ENCODE measurements around the gene HECTD4.

The HECTD4 gene

DNA sequence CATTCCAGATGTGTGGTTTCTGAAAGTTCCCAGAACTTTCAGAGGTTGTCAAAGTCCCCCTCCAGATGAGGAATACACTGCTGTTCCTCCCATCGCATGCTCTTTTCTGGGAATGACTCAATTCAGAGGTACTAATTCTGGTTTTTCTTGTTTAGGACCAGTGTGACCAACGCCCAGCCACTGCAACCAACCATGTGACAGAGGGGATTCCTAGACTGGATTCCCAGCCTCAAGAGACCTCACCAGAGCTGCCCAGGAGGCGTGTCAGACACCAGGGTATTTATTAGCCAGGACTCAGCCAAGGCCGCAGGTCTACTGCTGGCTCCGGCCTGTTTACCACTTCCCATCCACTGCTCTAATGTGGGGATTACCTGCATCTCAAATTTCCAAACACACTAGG, 232.6 kb downstream of the HECTD4 start:
- no peak for DNase-seq

- no peak for DNase-seq
Observed at GRCh38 chr12:112148031-112148513, 234.2 kb downstream of the HECTD4 start.

DNA sequence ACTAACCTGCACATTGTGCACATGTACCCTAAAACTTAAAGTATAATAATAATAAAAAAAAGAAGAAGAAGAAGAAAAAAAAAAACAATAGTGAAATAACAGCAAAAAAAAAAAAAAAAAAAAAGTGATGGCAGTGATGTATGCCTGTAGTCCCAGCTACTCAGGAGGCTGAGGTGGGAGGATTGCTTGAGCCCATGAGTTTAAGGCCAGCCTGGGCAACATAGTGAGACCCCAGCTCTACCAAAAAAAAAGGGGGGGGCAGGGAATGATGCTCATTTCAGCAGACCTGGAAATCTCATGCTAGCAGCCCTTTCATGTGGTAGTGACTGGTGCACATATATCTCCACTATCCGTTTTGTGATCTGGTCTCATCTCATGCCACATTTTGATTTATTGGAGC, 236.1 kb downstream of the HECTD4 start:
- DNase-seq, result no peak

- DNase-seq, result no peak
Observed at GRCh38 chr12:112140728-112141127, 241.5 kb downstream of the HECTD4 start.

DNA sequence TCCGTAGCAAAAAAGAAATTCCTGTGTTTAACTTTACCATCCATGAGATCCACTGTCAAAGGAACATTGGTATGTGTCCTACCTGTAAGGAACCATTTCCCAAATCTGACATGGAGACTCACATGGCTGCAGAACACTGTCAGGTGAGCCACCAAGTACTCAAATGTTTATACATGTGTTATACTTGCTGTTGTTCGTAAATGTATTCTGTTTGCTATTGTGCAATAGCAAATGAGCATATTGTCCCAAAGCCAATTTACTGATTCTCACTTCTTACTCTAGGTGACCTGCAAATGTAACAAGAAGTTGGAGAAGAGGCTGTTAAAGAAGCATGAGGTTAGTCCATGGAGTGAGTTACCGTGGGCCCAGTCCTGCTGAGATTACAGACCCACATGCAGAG, 247.5 kb downstream of the HECTD4 start:
- DNase-seq, result no peak

GRCh38 chr12:112133418-112133817, 248.8 kb downstream of the HECTD4 start:
- DNase-seq, result no peak

- no peak for DNase-seq
Observed at GRCh38 chr12:112131686-112132085, 250.5 kb downstream of the HECTD4 start.

- DNase-seq, result no peak
Observed at GRCh38 chr12:112130441-112130998, 251.7 kb downstream of the HECTD4 start.

- DNase-seq, result no peak
Observed at GRCh38 chr12:112126911-112127310, 255.3 kb downstream of the HECTD4 start.

DNA sequence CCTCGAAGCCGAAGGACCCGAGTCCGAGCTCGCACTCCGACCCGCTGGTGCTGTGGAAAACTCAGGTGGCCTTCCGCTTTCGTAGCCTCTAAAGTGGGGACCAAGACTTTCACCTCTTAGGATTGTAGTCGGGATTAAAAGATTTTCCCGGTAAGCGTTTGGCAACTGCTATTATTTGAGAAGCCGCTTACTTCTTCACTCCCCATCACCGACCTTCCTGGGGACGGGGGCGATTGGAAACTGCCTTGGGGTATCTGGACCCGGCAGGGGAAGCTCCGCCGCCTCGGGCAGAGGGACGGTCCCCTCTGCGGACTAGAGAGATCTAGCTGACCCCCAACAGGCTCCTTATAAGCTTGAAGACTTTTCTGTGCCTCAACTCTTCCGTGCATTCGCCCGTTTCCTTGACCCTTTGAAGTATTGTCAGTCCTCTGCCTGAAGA, 256.2 kb downstream of the HECTD4 start:
- DNase-seq, result no peak

GRCh38 chr12:112125250-112125999, 256.8 kb downstream of the HECTD4 start, which contains the start of gene TRAFD1:
TSS of gene TRAFD1 (plus strand) at chr12:112125560. CDS start at chr12:112130523, 4,963 bp downstream.
- DNase-seq, result peak; percentile 92

DNA sequence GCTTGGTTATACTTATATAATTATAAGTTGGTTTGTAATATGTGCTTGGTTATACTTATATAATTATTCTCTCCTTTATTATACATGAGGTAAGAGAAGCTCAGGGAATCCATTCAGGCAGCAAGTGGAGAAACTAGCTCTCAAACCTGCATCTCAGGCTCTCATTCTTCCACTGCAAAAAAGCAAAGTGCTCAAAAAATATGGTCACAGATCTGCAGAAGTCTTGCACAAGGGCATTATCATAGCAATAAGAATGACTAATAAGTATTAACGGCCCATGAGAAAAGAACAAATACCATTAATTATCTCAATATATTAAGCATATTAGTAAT, 257.3 kb downstream of the HECTD4 start:
- DNase-seq, result no peak

- no peak for DNase-seq
Observed at GRCh38 chr12:112122823-112123690, 259.2 kb downstream of the HECTD4 start.

- DNase-seq, result no peak
Observed at GRCh38 chr12:112121780-112122565, 260.3 kb downstream of the HECTD4 start.

- no peak for DNase-seq
Observed at GRCh38 chr12:112117685-112118084, 264.5 kb downstream of the HECTD4 start.

DNA sequence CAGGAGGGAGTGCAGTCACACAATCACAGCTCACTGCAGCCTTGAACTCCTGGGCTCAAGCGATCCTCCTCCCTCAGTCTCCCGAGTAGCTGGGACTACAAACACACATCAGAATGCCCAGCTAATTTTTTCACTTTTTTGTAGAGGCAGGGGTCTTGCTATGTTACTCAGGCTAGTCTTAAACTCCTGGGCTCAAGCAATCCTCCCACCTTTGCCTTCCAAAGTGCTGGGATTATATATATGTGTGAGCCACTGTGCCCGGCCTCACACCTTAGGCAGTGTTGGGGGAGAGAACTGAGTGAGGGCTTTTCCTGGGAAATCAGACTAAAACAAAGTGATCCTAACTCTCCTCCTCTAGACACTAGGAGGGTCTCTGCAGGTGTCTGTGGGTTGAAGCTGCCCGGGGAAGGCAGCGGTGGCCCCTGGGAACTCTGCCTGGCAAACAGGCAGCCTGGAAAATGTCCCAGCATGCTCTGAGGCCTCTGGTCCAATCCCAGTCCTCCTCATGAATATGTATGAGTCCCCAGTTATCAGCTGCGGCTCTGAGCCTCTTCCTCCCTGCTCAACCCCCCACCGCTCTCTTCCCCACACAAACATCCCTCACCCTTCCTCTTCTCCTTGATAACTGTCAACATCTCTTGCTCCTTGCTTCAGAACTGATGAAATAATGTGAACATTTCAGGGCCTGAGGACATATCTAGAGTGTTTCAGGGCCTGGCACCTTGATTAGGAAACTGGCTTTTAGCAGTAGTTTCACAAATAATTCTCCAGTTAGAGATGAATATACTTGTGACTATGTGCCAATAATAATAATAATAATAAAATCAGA, 265.8 kb downstream of the HECTD4 start:
- peak; percentile 40 for DNase-seq

DNA sequence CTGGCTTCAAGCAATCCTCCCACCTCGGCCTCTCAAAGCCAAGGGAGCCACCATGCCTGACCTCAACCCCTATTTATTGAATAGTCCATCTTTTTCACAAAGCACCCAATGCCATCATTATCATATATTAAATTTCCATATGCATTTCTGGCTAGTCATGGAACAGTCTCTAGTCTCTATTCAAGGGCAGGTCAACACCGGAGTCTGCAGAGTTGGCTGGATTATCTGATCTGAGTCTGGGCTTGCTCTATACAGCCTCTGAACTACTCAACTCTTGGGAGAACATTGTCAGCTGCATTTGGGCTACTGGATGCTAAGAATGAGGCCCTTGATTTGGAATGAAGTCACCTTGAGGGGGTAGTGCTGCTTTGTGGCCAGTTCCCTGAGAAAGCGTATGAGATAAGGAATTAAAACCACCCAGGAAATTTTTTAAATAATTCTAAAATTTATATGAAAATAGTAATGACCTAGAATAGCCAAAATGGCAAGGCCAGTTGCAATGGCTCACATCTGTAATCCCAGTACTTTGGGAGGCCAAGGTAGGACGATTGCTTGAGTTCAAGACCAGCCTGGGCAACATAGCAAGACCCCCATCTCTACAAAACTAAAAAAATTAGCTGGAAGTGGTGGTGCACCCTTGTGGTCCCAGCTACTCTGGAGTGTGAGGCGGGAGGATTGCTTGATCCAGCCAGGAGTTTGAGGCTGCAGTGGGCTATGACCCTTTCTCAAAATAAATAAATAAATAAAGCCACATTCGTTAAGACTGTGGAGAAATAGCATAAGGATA, 266.8 kb downstream of the HECTD4 start:
- DNase-seq, result no peak

DNA sequence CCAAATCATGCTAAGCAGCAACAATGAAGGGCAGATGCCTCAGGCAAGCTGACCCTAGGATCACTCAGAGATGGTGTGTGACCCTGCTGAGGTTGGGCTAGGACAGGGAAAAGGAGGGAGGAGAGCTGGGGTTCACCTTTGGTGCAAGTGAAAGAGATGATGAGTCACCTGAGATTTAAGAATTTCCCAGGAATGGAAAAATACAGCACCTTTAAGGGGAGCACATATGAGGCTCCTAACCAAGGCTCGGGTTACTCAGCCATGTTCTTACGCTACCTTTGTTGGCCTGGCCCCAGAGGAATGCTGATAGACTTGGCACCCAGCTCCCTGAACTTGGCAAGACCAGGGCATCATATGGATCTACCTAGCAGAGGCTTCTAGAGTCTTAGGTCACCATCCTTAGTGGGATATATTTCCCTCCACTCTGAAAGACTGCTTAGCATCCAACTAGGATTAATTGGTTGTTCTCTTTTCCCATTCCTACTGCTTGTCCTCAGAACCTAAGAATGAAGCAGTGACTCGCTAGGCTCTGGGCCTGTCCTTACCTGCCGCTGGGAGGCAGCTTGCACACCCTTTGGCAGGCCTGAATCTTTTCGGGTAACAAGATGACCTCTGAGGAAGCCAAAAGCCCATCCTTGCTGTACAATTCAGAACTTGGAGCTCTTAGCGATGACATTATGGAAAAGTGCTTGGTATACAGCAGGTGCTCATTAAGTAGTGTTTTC, 269.7 kb downstream of the HECTD4 start:
- no peak for DNase-seq

DNA sequence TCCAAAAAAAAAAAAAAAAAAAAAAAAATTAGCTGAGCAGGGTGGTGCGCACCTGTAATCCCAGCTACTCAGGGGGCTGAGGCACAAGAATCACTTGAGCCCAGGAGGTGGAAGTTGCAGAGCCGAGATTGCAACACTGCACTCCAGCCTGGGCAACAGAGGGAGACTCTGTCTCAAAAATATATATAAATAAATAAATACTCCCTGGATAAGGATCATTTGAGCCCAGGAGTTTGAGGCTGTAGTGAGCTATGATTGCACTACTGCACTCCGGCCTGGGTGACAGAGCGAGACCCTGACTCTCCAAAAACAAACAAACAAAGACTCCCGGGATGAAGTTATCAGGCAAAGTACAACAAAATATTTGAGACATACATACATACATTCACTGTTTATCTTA, 270.3 kb downstream of the HECTD4 start:
- DNase-seq, result no peak
